ENCODE measurements around the gene NT5C1B.

GRCh38 chr2:18604531-18604885 lies 15.1 kb upstream of the NT5C1B start:
- no peak for TF ChIP-seq POLR2A (IDR thresholded peaks at IDR 0.05)
- TF ChIP-seq, protein P1, sequence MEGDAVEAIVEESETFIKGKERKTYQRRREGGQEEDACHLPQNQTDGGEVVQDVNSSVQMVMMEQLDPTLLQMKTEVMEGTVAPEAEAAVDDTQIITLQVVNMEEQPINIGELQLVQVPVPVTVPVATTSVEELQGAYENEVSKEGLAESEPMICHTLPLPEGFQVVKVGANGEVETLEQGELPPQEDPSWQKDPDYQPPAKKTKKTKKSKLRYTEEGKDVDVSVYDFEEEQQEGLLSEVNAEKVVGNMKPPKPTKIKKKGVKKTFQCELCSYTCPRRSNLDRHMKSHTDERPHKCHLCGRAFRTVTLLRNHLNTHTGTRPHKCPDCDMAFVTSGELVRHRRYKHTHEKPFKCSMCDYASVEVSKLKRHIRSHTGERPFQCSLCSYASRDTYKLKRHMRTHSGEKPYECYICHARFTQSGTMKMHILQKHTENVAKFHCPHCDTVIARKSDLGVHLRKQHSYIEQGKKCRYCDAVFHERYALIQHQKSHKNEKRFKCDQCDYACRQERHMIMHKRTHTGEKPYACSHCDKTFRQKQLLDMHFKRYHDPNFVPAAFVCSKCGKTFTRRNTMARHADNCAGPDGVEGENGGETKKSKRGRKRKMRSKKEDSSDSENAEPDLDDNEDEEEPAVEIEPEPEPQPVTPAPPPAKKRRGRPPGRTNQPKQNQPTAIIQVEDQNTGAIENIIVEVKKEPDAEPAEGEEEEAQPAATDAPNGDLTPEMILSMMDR (IDR thresholded peaks at IDR 0.05): no peak

All from body of pancreas (tissue), 4 donors.